A673 (cell line): ENCODE measurements around the gene DGKZ. TPM values are rescaled to one million over a fixed set of nuclear protein-coding genes. Genes with fewer than 3 reads are reported as not detected.
A peak's percentile ranks its signal among the peaks of the same experiment; 100 is the strongest.

Source experiments
- BruUV-seq: library from RNA; stranded (reverse); fragments of 400-500 nt; replicated peaks from 2 replicates; lab custom pipeline; 2021; lab: Mats Ljungman, UMichigan
- CTCF ChIA-PET: fragments of 300-600 bp; sonication (Branson Sonifier 250); formaldehyde crosslinking; loops from one replicate; lab custom pipeline; 2022; ENCODE audit warnings: antibody characterized with exemption; lab: Charles Lee
- POLR2A ChIA-PET: fragments of 300-600 bp; sonication (Branson Sonifier 250); formaldehyde crosslinking; loops from one replicate; lab custom pipeline; 2022; ENCODE audit warnings: antibody characterized with exemption; ENCODE audit not compliant: low non-redundant PET; lab: Charles Lee
- DNase-seq: peaks from one replicate; pipeline ENCODE4 v3.0.0-alpha.2; 2015; ENCODE audit warnings: low spot score
- H3K27ac ChIP-seq: fragments of 200-600 bp; sonication (generic); 2 replicates; pipeline ENCODE4 v1.5.1; 2016; ENCODE audit warnings: mixed run types, low read depth, mild to moderate bottlenecking, mixed read lengths, antibody characterized with exemption, low read length; ENCODE audit not compliant: poor library complexity, severe bottlenecking
- H3K27me3 ChIP-seq: fragments of 200-600 bp; sonication (generic); replicated peaks from 2 replicates; pipeline ENCODE4 v1.6.1; 2017; ENCODE audit warnings: mixed run types, low read depth, mild to moderate bottlenecking, mixed read lengths, antibody characterized with exemption, low read length; ENCODE audit not compliant: insufficient read depth, poor library complexity
- H3K36me3 ChIP-seq: fragments of 200-600 bp; sonication (generic); 2 replicates; pipeline ENCODE4 v1.6.1; 2016; ENCODE audit warnings: mixed run types, mild to moderate bottlenecking, mixed read lengths, antibody characterized with exemption, low read length; ENCODE audit not compliant: insufficient read depth, poor library complexity, severe bottlenecking
- H3K4me1 ChIP-seq: fragments of 200-600 bp; sonication (generic); 2 replicates; pipeline ENCODE4 v1.6.1; 2017; ENCODE audit warnings: mixed run types, mild to moderate bottlenecking, mixed read lengths, antibody characterized with exemption, low read length; ENCODE audit not compliant: insufficient read depth, poor library complexity, severe bottlenecking
- H3K4me3 ChIP-seq: fragments of 200-600 bp; sonication (generic); 2 replicates; pipeline ENCODE4 v1.5.1; 2016; ENCODE audit warnings: low read depth, mixed run types, mild to moderate bottlenecking, mixed read lengths, low read length; ENCODE audit not compliant: poor library complexity, severe bottlenecking
- H3K9me3 ChIP-seq: fragments of 200-600 bp; sonication (generic); 2 replicates; pipeline ENCODE4 v1.6.1; 2016; ENCODE audit warnings: mixed run types, low read depth, mild to moderate bottlenecking, mixed read lengths, antibody characterized with exemption, low read length; ENCODE audit not compliant: poor library complexity, severe bottlenecking
- EZH2 ChIP-seq: fragments of 200-600 bp; sonication (generic); IDR thresholded peaks from 2 replicates; pipeline ENCODE4 v1.6.1; 2017; ENCODE audit warnings: borderline replicate concordance, low read depth, mild to moderate bottlenecking, mixed read lengths, antibody characterized with exemption, low read length; ENCODE audit not compliant: poor library complexity, severe bottlenecking
- intact Hi-C: fragments of 100-400 bp; cut with micrococcal nuclease; formaldehyde crosslinking; loops from one replicate; pipeline ENCODE4 v1.10.0; 2022; ENCODE audit not compliant: unreplicated experiment
- total RNA-seq: library from RNA; stranded (reverse); gene quantifications from 2 replicates; pipeline ENCODE4 v1.2.3, GENCODE V29; 2021
- TF ChIP-seq, protein P1 (sequence below): fragments of 300-800, 200-600 bp; sonication (generic); conservative IDR thresholded peaks from 2 replicates; pipeline ENCODE4 v1.5.1; 2017; ENCODE audit warnings: low read depth, mild to moderate bottlenecking, antibody characterized with exemption, low read length, moderate library complexity, mixed read lengths

DGKZ gene
- total RNA-seq, 1 experiment from 2014 or later: 145 TPM

DNA sequence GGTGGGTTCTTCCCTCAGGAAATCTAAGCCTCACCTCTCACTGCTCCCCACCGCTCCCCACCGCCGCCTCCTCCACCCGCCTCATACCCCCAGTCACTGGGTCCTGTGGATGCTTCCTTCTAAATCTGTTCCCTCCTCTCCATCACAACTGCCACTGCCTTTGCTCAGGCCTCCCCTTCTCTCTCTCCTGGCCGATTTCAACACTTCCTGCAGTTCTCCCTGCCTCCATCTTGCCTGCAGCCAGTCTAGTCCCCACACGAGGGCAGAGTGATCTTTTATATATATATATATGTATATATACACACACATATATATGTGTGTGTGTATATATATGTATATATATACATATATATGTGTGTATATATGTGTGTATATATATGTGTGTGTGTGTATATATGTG lies 42.0 kb upstream of the DGKZ start:
- H3K4me3 ChIP-seq: no peak overlapping the region
- H3K27me3 ChIP-seq: no peaks in the 10 kb centered on the region
- intact Hi-C loops: no loop called here
- no peak overlapping the region for H3K27ac ChIP-seq
- DNase-seq: peak; percentile 74
- no peak for TF ChIP-seq EZH2
- TF ChIP-seq, protein P1, sequence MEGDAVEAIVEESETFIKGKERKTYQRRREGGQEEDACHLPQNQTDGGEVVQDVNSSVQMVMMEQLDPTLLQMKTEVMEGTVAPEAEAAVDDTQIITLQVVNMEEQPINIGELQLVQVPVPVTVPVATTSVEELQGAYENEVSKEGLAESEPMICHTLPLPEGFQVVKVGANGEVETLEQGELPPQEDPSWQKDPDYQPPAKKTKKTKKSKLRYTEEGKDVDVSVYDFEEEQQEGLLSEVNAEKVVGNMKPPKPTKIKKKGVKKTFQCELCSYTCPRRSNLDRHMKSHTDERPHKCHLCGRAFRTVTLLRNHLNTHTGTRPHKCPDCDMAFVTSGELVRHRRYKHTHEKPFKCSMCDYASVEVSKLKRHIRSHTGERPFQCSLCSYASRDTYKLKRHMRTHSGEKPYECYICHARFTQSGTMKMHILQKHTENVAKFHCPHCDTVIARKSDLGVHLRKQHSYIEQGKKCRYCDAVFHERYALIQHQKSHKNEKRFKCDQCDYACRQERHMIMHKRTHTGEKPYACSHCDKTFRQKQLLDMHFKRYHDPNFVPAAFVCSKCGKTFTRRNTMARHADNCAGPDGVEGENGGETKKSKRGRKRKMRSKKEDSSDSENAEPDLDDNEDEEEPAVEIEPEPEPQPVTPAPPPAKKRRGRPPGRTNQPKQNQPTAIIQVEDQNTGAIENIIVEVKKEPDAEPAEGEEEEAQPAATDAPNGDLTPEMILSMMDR: peak; percentile 41; the same call in 1 of the 2 replicates
- ChIA-PET CTCF (interaction anchor here (1.8 kb wide), 1 partner anchor 66 kb away, joined by 5 read pairs; no protein-coding TSS in a partner anchor), POLR2A (no interaction called here)
- H3K4me1 ChIP-seq: no peaks in the 10 kb centered on the region
- H3K9me3 ChIP-seq: no peaks in the 10 kb centered on the region
- no peaks in the 10 kb centered on the region for H3K36me3 ChIP-seq
- no TSS peak for BruUV-seq

DNA sequence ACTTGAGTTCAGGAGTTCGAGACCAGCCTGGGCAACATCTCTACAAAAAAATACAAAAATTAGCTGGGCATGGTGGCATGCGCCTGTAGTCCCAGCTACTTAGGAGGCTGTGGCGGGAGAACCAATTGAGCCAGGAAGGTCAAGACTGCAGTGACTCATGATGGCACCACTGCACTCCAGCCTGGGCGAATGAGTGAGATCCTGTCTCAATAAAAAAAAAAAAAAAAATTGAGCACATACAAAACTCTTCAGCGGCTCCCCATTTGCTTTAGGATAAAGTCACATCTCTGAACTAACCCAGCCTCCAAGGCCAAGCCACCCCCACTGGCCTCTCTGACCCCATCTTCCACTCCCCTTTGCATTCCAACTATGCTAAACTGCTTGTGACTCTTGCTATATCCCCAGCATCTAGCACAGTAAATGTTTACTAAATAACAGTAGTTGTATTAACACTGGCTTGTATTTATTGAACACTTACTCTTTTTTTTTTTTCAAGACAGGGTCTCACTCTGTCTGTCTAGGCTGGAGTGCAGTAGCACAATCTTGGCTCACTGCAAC lies 40.9 kb upstream of the DGKZ start:
- H3K36me3 ChIP-seq: no peaks in the 10 kb centered on the region
- no peaks in the 10 kb centered on the region for H3K4me1 ChIP-seq
- intact Hi-C loops: no loop called here
- DNase-seq: no peak
- no peak overlapping the region for H3K27ac ChIP-seq
- BruUV-seq: no TSS peak
- no peaks in the 10 kb centered on the region for H3K9me3 ChIP-seq
- no peak overlapping the region for H3K4me3 ChIP-seq
- TF ChIP-seq, protein P1: no peak
- no peak for TF ChIP-seq EZH2
- POLR2A ChIA-PET: interaction anchor here (0.6 kb wide), 1 partner anchor 79 kb away, joined by 3 read pairs; no protein-coding TSS in a partner anchor
- CTCF ChIA-PET: interaction anchor here (0.6 to 1.5 kb wide), 3 partner anchors 10 to 300 kb away, joined by 3 to 5 read pairs (median 3); partner anchors contain the start of gene AMBRA1
- no peaks in the 10 kb centered on the region for H3K27me3 ChIP-seq

DNA sequence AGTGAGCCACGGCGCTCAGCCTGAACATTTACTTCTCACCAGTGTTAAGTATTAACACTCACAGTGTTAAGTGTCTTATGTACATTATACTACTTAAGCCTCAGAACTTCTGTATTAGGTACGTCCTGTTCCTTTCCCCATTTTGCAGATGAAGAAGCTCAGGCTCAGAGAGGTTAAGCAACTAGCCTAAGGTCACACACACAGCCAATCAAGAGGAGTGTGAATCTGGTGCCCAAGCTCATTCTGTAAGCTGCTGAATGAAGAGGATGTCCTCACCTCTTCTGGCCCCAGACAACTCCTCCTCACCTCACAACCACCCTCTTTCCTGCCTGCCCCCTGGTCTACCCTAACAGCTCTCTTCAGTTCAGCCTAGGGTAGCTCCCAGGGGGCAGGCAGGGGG lies 39.9 kb upstream of the DGKZ start:
- ChIA-PET POLR2A (no interaction called here), CTCF (interaction anchor here (1.1 to 12.8 kb wide), 3 partner anchors 11 to 67 kb away, joined by 3 to 205 read pairs (median 5); no protein-coding TSS in a partner anchor)

More for the DNA sequence above, 39.9 kb upstream of the DGKZ start:
- intact Hi-C loops: no loop called here
- Histone ChIP-seq H3K36me3 (no peaks in the 10 kb centered on the region), H3K27ac (no peak overlapping the region), H3K4me1 (no peaks in the 10 kb centered on the region), H3K9me3 (no peaks in the 10 kb centered on the region), H3K4me3 (no peak overlapping the region), H3K27me3 (no peaks in the 10 kb centered on the region)
- no TSS peak for BruUV-seq
- TF ChIP-seq, protein P1: no peak
- TF ChIP-seq EZH2: no peak
- no peak for DNase-seq
